Fibroblast of pulmonary artery (primary cell): ENCODE results near the gene RPRD1B.

ENCODE experiments used
- DNase-seq: peaks from one replicate; pipeline ENCODE4 v3.0.0-alpha.2; 2010; ENCODE audit warnings: low read depth
- H3K4me3 ChIP-seq: replicated peaks from 2 replicates; pipeline ENCODE4 v1.5.1; 2011; ENCODE audit warnings: low read depth, mild to moderate bottlenecking, control low read depth, low read length, moderate library complexity
- CTCF ChIP-seq: IDR thresholded peaks from 2 replicates; pipeline ENCODE4 v1.5.1; 2011; ENCODE audit warnings: mild to moderate bottlenecking, control low read depth, low read length, inconsistent platforms; ENCODE audit errors: missing control alignments

Gene RPRD1B

DNA sequence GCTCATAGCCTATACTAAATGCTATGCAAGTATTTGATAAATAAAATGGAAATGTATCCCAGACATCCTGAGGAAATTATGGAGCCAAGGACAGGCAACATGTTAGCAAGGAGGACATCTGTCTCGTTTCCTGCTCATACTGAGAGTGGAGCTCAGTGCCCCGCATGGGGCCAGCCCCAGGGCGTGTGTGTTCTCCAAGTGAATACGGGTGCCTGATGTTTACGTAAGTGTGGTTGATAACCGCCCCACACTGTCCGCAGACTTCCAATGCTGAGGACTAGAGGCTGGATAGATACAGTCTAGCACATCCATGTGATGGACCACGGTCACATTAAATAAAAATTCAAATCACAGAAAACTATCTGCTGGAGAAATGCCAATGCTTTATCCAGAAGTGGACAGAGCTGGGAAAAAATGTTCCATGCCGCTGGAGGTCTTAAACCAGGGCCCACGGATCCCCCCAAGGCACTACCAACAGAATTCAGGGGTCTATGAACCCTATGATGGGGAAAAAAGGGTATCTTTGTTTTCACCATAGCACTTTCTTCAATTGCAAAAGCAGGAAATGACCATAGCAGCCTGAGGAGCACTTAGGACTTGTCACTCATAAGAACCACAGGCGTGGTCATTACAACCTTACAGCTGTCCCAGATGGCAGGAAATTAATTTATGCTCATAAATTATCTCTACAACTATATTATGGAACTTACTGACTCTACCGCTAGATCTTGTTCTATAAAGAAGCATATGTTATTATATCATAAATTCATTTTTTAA, 106.6 kb downstream of the RPRD1B start:
- no peak for DNase-seq
- no peak for TF ChIP-seq CTCF
- H3K4me3 ChIP-seq: no peak overlapping the region

GRCh38 chr20:38141204-38141888, 107.8 kb downstream of the RPRD1B start:
- TF ChIP-seq CTCF: no peak
- no peak overlapping the region for H3K4me3 ChIP-seq
- no peak for DNase-seq
